ENCODE data around the gene RECQL5.
A peak's percentile ranks its signal among the peaks of the same experiment; 100 is the strongest.

The RECQL5 gene

DNA sequence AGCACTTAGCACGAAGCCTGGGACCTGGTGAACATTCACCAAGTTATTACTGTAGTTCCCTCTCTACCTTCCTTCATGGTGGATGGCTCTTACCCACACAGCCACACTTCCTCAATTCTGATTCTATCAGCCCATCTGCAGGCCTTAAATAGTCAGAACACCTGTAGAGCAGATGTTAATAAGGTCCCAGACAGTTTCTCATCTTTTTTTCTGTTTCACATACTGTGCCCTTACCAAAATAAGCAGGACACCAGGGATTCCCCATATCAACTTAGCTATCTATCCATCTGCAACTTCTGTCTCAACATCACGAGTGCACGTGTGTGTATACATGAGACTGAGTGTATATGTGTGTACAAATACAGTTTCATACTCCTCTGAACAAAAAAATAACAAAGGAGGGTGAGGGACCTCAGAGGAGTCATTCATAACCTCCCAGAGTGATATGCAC is 2.8 kb downstream of the RECQL5 start:
- no peak overlapping the region for H3K4me3 ChIP-seq (ENCODE audit: low read depth, low read length)
- H3K36me3 ChIP-seq (ENCODE audit: control insufficient read depth in 2 of 2, insufficient read depth in 1 of 2, low read length in 2 of 2) = peaks cover 56 to 64% of the 10 kb centered on the region in 2 experiments
- TF ChIP-seq ZNF501 (tag by site-specific recombination; IDR thresholded peaks at IDR 0.05) = no peak
- ChIA-PET POLR2A (interaction anchor here (0.7 kb wide), 1 partner anchor 12 kb away, joined by 5 read pairs; no protein-coding TSS in a partner anchor), CTCF (interaction anchor here (1.3 kb wide), 1 partner anchor 39 kb away, joined by 5 read pairs; no protein-coding TSS in a partner anchor)
- H3K27ac ChIP-seq (ENCODE audit: extremely low read depth, low read depth, low read length) = no peak overlapping the region
- peaks cover 10% of the 10 kb centered on the region; the same call in 1 of the 2 replicates for H3K4me1 ChIP-seq (ENCODE audit: control insufficient read depth, insufficient read depth, low read length)
- H3K9me3 ChIP-seq (ENCODE audit: control insufficient read depth, insufficient read depth, low read depth, low read length) = no peaks in the 10 kb centered on the region

DNA sequence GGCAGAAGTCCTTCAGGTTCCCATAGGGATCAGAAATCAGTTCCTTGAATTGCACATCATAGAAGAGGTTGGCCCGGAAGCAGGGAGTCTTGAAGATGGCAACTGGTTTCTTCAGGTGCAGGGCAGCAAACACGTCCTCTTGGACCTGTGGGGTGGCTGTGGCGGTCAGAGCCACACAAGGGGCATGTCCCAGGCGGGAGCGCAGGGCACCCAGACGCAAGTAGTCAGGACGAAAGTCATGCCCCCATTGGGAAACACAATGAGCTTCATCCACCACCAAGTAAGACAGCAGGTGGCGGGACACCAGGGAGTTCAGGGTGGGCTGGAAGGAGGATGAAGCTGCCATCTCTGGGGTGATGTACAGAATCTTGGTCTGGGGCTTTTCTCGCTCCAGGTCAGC is 4.4 kb downstream of the RECQL5 start:
- POLR2A ChIA-PET = interaction anchor here (0.6 kb wide), 1 partner anchor 15 kb away, joined by 6 read pairs; no protein-coding TSS in a partner anchor
- no peak for TF ChIP-seq ZNF16 (tag by site-specific recombination; IDR thresholded peaks at IDR 0.05; ENCODE audit: low read depth)
- TF ChIP-seq ZNF202 (tag by site-specific recombination; IDR thresholded peaks at IDR 0.05; ENCODE audit: borderline replicate concordance) = no peak
- no peak for TF ChIP-seq ZBTB7A (tag by site-specific recombination; IDR thresholded peaks at IDR 0.05; ENCODE audit: low read depth)
- TF ChIP-seq ZNF175 (tag by site-specific recombination; IDR thresholded peaks at IDR 0.05) = no peak
- TF ChIP-seq, protein P1, sequence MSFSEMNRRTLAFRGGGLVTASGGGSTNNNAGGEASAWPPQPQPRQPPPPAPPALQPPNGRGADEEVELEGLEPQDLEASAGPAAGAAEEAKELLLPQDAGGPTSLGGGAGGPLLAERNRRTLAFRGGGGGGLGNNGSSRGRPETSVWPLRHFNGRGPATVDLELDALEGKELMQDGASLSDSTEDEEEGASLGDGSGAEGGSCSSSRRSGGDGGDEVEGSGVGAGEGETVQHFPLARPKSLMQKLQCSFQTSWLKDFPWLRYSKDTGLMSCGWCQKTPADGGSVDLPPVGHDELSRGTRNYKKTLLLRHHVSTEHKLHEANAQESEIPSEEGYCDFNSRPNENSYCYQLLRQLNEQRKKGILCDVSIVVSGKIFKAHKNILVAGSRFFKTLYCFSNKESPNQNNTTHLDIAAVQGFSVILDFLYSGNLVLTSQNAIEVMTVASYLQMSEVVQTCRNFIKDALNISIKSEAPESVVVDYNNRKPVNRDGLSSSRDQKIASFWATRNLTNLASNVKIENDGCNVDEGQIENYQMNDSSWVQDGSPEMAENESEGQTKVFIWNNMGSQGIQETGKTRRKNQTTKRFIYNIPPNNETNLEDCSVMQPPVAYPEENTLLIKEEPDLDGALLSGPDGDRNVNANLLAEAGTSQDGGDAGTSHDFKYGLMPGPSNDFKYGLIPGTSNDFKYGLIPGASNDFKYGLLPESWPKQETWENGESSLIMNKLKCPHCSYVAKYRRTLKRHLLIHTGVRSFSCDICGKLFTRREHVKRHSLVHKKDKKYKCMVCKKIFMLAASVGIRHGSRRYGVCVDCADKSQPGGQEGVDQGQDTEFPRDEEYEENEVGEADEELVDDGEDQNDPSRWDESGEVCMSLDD (tag by site-specific recombination; IDR thresholded peaks at IDR 0.05) = no peak
- no peak for TF ChIP-seq ZNF2 (tag by site-specific recombination; IDR thresholded peaks at IDR 0.05)
- TF ChIP-seq ZNF514 (tag by site-specific recombination; IDR thresholded peaks at IDR 0.05) = no peak
- Histone ChIP-seq H3K4me1 (ENCODE audit: control insufficient read depth, insufficient read depth, low read length) (peaks cover 2% of the 10 kb centered on the region; the same call in 1 of the 2 replicates), H3K9me3 (ENCODE audit: control insufficient read depth, insufficient read depth, low read depth, low read length) (no peaks in the 10 kb centered on the region), H3K27ac (ENCODE audit: extremely low read depth, low read depth, low read length) (no peak overlapping the region), H3K4me3 (ENCODE audit: low read depth, low read length) (no peak overlapping the region), H3K36me3 (ENCODE audit: control insufficient read depth in 2 of 2, insufficient read depth in 1 of 2, low read length in 2 of 2) (peaks cover 55 to 65% of the 10 kb centered on the region in 2 experiments)
- CTCF ChIA-PET = interaction anchor here (1.0 to 22.8 kb wide), 5 partner anchors 10 to 88 kb away, joined by 3 to 410 read pairs (median 11); partner anchors contain the start of gene SMIM5

DNA sequence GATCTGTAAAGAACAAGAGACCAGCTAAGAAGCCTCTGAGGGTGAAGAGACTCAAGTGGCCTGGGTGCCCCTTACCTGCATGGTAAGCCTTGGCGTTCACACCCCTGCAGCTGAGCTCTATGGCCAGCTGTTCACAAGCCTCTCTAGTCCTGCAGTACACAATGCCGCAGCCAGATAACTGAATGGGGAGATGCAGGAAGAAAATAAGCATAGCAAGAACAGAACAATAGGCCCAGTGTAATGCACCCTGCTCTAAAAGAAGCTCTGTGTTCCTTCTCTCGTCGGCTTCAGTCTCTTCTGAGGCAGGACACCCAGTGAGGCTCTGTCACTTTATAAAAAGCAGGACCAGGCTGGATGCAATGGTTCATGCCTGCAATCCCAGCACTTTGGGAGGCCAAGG is 5.4 kb downstream of the RECQL5 start:
- Histone ChIP-seq H3K4me1 (ENCODE audit: control insufficient read depth, insufficient read depth, low read length) (peaks cover 2% of the 10 kb centered on the region; the same call in 1 of the 2 replicates), H3K4me3 (ENCODE audit: low read depth, low read length) (no peak overlapping the region), H3K27ac (ENCODE audit: extremely low read depth, low read depth, low read length) (no peak overlapping the region), H3K9me3 (ENCODE audit: control insufficient read depth, insufficient read depth, low read depth, low read length) (no peaks in the 10 kb centered on the region), H3K36me3 (ENCODE audit: control insufficient read depth in 2 of 2, insufficient read depth in 1 of 2, low read length in 2 of 2) (peaks cover 63 to 72% of the 10 kb centered on the region in 2 experiments)
- TF ChIP-seq BCL11A (tag by site-specific recombination; IDR thresholded peaks at IDR 0.05; ENCODE audit: low read depth) (no peak), ZNF221 (tag by site-specific recombination; IDR thresholded peaks at IDR 0.05; ENCODE audit: borderline replicate concordance) (no peak), ZNF175 (tag by site-specific recombination; IDR thresholded peaks at IDR 0.05) (no peak)
- ChIA-PET POLR2A (interaction anchor here (1.1 kb wide), 1 partner anchor 9 kb away, joined by 4 read pairs; no protein-coding TSS in a partner anchor), CTCF (interaction anchor here (0.6 to 22.8 kb wide), 7 partner anchors 9 to 1188 kb away, joined by 3 to 410 read pairs (median 4); partner anchors contain the start of gene SMIM5)

DNA sequence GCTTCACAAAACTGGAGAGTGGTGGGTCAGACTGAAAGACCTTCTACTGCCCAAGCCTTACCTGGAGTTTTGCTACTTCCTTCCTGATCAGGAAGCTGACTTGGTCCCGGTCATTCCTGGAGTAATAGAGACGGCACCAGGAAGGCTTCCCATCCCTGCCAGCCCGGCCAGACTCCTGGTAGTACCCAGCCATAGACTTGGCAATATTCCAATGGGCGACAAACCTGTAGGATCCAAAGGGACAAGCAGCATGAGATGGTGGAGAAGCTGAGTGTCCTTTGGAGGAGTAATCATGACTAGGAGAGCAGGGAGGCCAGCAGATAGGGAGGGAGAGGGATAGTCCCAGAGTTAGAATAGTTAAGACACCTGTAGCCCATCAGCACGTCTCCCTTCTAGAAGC is 8.7 kb downstream of the RECQL5 start:
- ChIA-PET POLR2A (interaction anchor here (1.6 to 2.0 kb wide), 2 partner anchors 9 to 25 kb away, joined by 4 to 9 read pairs; partner anchors contain the start of genes RECQL5, SAP30BP and SMIM5), CTCF (interaction anchor here (0.7 to 22.8 kb wide), 12 partner anchors 9 to 235 kb away, joined by 3 to 410 read pairs (median 4); partner anchors contain the start of gene SMIM5)

More for the DNA sequence above, 8.7 kb downstream of the RECQL5 start:
- Histone ChIP-seq H3K4me3 (ENCODE audit: low read depth, low read length) (no peak overlapping the region), H3K36me3 (ENCODE audit: control insufficient read depth in 2 of 2, insufficient read depth in 1 of 2, low read length in 2 of 2) (peaks cover 68 to 70% of the 10 kb centered on the region in 2 experiments), H3K4me1 (ENCODE audit: control insufficient read depth, insufficient read depth, low read length) (no peaks in the 10 kb centered on the region), H3K27ac (ENCODE audit: extremely low read depth, low read depth, low read length) (no peak overlapping the region), H3K9me3 (ENCODE audit: control insufficient read depth, insufficient read depth, low read depth, low read length) (no peaks in the 10 kb centered on the region)
- peak; percentile 48; the same call in 1 of the 2 replicates for TF ChIP-seq SCRT2 (tag by site-specific recombination; IDR thresholded peaks at IDR 0.05)
- no peak for TF ChIP-seq ZBTB48 (tag by site-specific recombination; IDR thresholded peaks at IDR 0.05)
- TF ChIP-seq BCL11B (tag by site-specific recombination; IDR thresholded peaks at IDR 0.05; ENCODE audit: low read depth) = no peak
- TF ChIP-seq, protein P2, sequence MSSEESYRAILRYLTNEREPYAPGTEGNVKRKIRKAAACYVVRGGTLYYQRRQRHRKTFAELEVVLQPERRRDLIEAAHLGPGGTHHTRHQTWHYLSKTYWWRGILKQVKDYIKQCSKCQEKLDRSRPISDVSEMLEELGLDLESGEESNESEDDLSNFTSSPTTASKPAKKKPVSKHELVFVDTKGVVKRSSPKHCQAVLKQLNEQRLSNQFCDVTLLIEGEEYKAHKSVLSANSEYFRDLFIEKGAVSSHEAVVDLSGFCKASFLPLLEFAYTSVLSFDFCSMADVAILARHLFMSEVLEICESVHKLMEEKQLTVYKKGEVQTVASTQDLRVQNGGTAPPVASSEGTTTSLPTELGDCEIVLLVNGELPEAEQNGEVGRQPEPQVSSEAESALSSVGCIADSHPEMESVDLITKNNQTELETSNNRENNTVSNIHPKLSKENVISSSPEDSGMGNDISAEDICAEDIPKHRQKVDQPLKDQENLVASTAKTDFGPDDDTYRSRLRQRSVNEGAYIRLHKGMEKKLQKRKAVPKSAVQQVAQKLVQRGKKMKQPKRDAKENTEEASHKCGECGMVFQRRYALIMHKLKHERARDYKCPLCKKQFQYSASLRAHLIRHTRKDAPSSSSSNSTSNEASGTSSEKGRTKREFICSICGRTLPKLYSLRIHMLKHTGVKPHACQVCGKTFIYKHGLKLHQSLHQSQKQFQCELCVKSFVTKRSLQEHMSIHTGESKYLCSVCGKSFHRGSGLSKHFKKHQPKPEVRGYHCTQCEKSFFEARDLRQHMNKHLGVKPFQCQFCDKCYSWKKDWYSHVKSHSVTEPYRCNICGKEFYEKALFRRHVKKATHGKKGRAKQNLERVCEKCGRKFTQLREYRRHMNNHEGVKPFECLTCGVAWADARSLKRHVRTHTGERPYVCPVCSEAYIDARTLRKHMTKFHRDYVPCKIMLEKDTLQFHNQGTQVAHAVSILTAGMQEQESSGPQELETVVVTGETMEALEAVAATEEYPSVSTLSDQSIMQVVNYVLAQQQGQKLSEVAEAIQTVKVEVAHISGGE (tag by site-specific recombination; conservative IDR thresholded peaks at IDR 0.05; ENCODE audit: low read depth) = no peak
